ENCODE measurements around the gene RPS6KB2.

The RPS6KB2 gene

DNA sequence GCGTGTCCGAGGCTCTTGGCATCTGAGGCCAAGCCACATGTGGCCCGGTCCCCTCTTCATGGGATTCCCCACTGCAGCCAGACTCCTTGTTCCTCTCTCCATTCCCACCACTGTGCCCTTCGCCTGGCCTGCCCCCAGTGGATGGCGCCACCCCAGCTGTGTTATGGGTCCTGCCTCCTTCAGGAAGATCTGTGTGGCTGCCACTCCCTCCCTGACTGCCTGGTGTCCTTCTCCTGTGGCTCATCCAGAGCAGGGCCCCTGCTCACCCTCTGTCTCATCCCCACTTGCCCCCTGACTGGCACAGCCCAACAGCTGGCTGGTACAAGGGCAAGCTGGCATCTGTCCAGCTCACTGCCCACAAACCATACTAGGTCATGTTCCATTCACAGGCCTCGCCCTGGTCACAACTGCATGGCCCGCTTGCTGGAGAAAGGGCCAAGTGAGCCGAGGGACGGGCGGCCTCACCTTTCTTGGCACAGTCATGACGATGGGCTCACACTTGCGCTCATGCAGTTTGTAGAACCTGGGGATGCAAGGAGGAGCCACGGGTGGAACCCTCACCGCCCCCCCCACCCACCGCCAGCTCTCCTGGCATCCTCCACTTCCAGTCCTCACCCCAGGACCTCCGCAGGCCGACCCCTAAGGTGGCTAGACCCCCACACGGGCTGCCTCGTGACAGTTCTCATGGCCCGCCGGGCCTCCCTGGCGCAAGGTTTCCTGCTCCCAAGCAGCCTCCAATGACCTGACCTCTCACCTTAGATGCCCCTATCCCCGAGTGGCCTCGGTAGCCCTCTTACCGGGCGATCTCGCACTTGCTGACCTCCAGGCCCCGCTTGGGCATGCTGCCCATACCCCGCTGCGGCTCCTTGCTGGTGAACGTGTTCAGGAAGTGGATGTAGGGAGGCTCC lies 11.3 kb downstream of the RPS6KB2 start:
- no peaks in the 10 kb centered on the region for H3K9me3 ChIP-seq (ENCODE audit: control insufficient read depth, low read length)
- peaks cover 56% of the 10 kb centered on the region for H3K36me3 ChIP-seq (ENCODE audit: control insufficient read depth, insufficient read depth, low read length)
- H3K4me1 ChIP-seq (ENCODE audit: control insufficient read depth, insufficient read depth, low read length, poor library complexity, severe bottlenecking), result peaks cover 7% of the 10 kb centered on the region
- H3K4me3 ChIP-seq (ENCODE audit: extremely low read depth, insufficient read depth, low read length, poor library complexity, severe bottlenecking), result no peak overlapping the region
- no peak overlapping the region for H3K27ac ChIP-seq (ENCODE audit: low read depth, low read length, severe bottlenecking)
- 94% methylated on average over 28 of the region's 31 CpGs for WGBS, 2 experiments (ENCODE audit: insufficient coverage in 2 of 2)

- Histone ChIP-seq H3K36me3 (ENCODE audit: control insufficient read depth, insufficient read depth, low read length) (peaks cover 49% of the 10 kb centered on the region), H3K4me3 (ENCODE audit: extremely low read depth, insufficient read depth, low read length, poor library complexity, severe bottlenecking) (no peak overlapping the region), H3K27ac (ENCODE audit: low read depth, low read length, severe bottlenecking) (no peak overlapping the region), H3K4me1 (ENCODE audit: control insufficient read depth, insufficient read depth, low read length, poor library complexity, severe bottlenecking) (peaks cover 7% of the 10 kb centered on the region), H3K9me3 (ENCODE audit: control insufficient read depth, low read length) (no peaks in the 10 kb centered on the region)
- 95 to 96% methylated on average over 11 to 15 of the region's 17 CpGs for WGBS, 2 experiments (ENCODE audit: insufficient coverage in 2 of 2)
Measured at GRCh38 chr11:67440229-67441097, 12.2 kb downstream of the RPS6KB2 start.

- H3K27ac ChIP-seq (ENCODE audit: low read depth, low read length, severe bottlenecking), result no peak overlapping the region
- H3K4me1 ChIP-seq (ENCODE audit: control insufficient read depth, insufficient read depth, low read length, poor library complexity, severe bottlenecking), result peaks cover 7% of the 10 kb centered on the region
- peaks cover 49% of the 10 kb centered on the region for H3K36me3 ChIP-seq (ENCODE audit: control insufficient read depth, insufficient read depth, low read length)
- no peaks in the 10 kb centered on the region for H3K9me3 ChIP-seq (ENCODE audit: control insufficient read depth, low read length)
- no peak overlapping the region for H3K4me3 ChIP-seq (ENCODE audit: extremely low read depth, insufficient read depth, low read length, poor library complexity, severe bottlenecking)
- WGBS, 2 experiments (ENCODE audit: insufficient coverage in 2 of 2), result 94% methylated on average over 20 to 21 of the region's 21 CpGs
Measured at GRCh38 chr11:67441098-67441563, 12.8 kb downstream of the RPS6KB2 start.

- Histone ChIP-seq H3K4me1 (ENCODE audit: control insufficient read depth, insufficient read depth, low read length, poor library complexity, severe bottlenecking) (peaks cover 2% of the 10 kb centered on the region), H3K27ac (ENCODE audit: low read depth, low read length, severe bottlenecking) (no peak overlapping the region), H3K36me3 (ENCODE audit: control insufficient read depth, insufficient read depth, low read length) (peaks cover 49% of the 10 kb centered on the region), H3K4me3 (ENCODE audit: extremely low read depth, insufficient read depth, low read length, poor library complexity, severe bottlenecking) (peak overlapping the region; percentile 89), H3K9me3 (ENCODE audit: control insufficient read depth, low read length) (no peaks in the 10 kb centered on the region)
- WGBS, 2 experiments (ENCODE audit: insufficient coverage in 2 of 2), result 96 to 97% methylated on average over 22 to 27 of the region's 28 CpGs
Measured at GRCh38 chr11:67441731-67442351, 13.5 kb downstream of the RPS6KB2 start.

DNA sequence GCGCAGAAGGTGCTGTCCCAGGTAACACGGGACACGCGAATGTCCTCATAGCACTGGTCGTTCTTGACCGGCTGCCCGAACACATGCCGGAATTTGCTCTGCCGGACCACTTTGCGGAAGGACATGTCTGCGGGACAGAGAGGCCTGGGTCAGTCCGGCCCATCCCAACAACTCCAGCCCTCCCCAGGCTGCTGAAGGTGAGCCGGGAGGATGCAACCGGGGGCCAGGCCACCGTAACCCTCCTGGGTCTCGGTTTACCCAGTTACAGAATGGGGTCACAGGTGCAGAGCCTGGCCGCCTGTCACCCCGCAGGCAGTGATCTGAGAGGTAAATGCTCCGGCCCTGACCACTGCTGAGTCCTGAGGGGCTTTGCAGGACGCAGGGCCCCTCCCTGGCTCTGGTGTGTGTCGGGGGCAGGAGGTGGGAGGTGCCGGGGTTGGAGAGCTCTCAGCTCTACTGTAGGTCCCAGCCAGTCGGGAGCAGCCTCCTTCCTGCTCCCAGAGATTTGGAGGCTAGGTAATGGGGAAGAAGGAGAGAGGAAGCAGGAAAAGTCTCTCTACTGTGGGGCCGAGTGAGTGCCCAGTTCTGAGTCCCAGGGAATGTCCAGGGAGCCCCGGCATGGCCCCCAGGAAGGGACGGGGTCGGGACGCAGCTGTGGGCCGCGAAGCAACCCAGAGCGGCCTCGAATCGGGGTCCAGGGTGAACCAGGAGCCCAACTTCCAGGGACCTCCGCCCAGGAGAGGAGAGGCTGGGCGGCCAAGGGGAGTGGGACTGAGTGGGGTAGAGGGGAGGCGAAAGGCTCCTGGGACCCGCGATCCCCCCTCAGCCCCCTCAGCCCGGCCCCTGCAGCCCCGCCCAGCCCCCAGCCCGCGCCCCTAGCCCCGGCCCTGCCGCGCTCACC lies 14.5 kb downstream of the RPS6KB2 start:
- H3K4me3 ChIP-seq (ENCODE audit: extremely low read depth, insufficient read depth, low read length, poor library complexity, severe bottlenecking), result peak overlapping the region; percentile 89
- H3K36me3 ChIP-seq (ENCODE audit: control insufficient read depth, insufficient read depth, low read length), result peaks cover 44% of the 10 kb centered on the region
- WGBS, 2 experiments (ENCODE audit: insufficient coverage in 2 of 2), result 46 to 57% methylated on average over 29 to 30 of the region's 45 CpGs
- H3K9me3 ChIP-seq (ENCODE audit: control insufficient read depth, low read length), result no peaks in the 10 kb centered on the region
- H3K27ac ChIP-seq (ENCODE audit: low read depth, low read length, severe bottlenecking), result peak overlapping the region; percentile 76
- peaks cover 4% of the 10 kb centered on the region for H3K4me1 ChIP-seq (ENCODE audit: control insufficient read depth, insufficient read depth, low read length, poor library complexity, severe bottlenecking)

- Histone ChIP-seq H3K4me3 (ENCODE audit: extremely low read depth, insufficient read depth, low read length, poor library complexity, severe bottlenecking) (no peak overlapping the region), H3K9me3 (ENCODE audit: control insufficient read depth, low read length) (no peaks in the 10 kb centered on the region), H3K4me1 (ENCODE audit: control insufficient read depth, insufficient read depth, low read length, poor library complexity, severe bottlenecking) (peaks cover 4% of the 10 kb centered on the region), H3K36me3 (ENCODE audit: control insufficient read depth, insufficient read depth, low read length) (peaks cover 18% of the 10 kb centered on the region), H3K27ac (ENCODE audit: low read depth, low read length, severe bottlenecking) (no peak overlapping the region)
- 85 to 95% methylated on average over 3 to 4 of the region's 5 CpGs for WGBS, 2 experiments (ENCODE audit: insufficient coverage in 2 of 2)
Measured at GRCh38 chr11:67445515-67445914, 17.2 kb downstream of the RPS6KB2 start.

- H3K36me3 ChIP-seq (ENCODE audit: control insufficient read depth, insufficient read depth, low read length), result no peaks in the 10 kb centered on the region
- WGBS, 2 experiments (ENCODE audit: insufficient coverage in 2 of 2), result 92% methylated on average over 2 to 6 of the region's 7 CpGs
- H3K4me3 ChIP-seq (ENCODE audit: extremely low read depth, insufficient read depth, low read length, poor library complexity, severe bottlenecking), result no peak overlapping the region
- H3K9me3 ChIP-seq (ENCODE audit: control insufficient read depth, low read length), result no peaks in the 10 kb centered on the region
- peaks cover 4% of the 10 kb centered on the region for H3K4me1 ChIP-seq (ENCODE audit: control insufficient read depth, insufficient read depth, low read length, poor library complexity, severe bottlenecking)
- no peak overlapping the region for H3K27ac ChIP-seq (ENCODE audit: low read depth, low read length, severe bottlenecking)
Measured at GRCh38 chr11:67448220-67448609, 19.9 kb downstream of the RPS6KB2 start.

- no peaks in the 10 kb centered on the region for H3K36me3 ChIP-seq (ENCODE audit: control insufficient read depth, insufficient read depth, low read length)
- H3K4me3 ChIP-seq (ENCODE audit: extremely low read depth, insufficient read depth, low read length, poor library complexity, severe bottlenecking), result no peak overlapping the region
- H3K4me1 ChIP-seq (ENCODE audit: control insufficient read depth, insufficient read depth, low read length, poor library complexity, severe bottlenecking), result peaks cover 4% of the 10 kb centered on the region
- no peaks in the 10 kb centered on the region for H3K9me3 ChIP-seq (ENCODE audit: control insufficient read depth, low read length)
- H3K27ac ChIP-seq (ENCODE audit: low read depth, low read length, severe bottlenecking), result no peak overlapping the region
- WGBS, 2 experiments (ENCODE audit: insufficient coverage in 2 of 2), result 88 to 92% methylated on average over 8 to 9 of the region's 9 CpGs
Measured at GRCh38 chr11:67449116-67449844, 21.0 kb downstream of the RPS6KB2 start.

- H3K27ac ChIP-seq (ENCODE audit: low read depth, low read length, severe bottlenecking), result no peak overlapping the region
Measured at GRCh38 chr11:67450796-67451657, 22.7 kb downstream of the RPS6KB2 start.

More at GRCh38 chr11:67450796-67451657, 22.7 kb downstream of the RPS6KB2 start:
- peaks cover 4% of the 10 kb centered on the region for H3K4me1 ChIP-seq (ENCODE audit: control insufficient read depth, insufficient read depth, low read length, poor library complexity, severe bottlenecking)
- H3K4me3 ChIP-seq (ENCODE audit: extremely low read depth, insufficient read depth, low read length, poor library complexity, severe bottlenecking), result no peak overlapping the region
- H3K36me3 ChIP-seq (ENCODE audit: control insufficient read depth, insufficient read depth, low read length), result no peaks in the 10 kb centered on the region
- H3K9me3 ChIP-seq (ENCODE audit: control insufficient read depth, low read length), result no peaks in the 10 kb centered on the region
- whole genome bisulfite sequencing, 2 experiments (ENCODE audit: insufficient coverage in 2 of 2), result 89 to 92% methylated on average over 24 to 25 of the region's 25 CpGs
